B cell (primary cell): Measurements from ENCODE around the gene CENPO. TPM values are rescaled to one million over a fixed set of nuclear protein-coding genes. Genes with fewer than 3 reads are reported as not detected.

Source experiments
- ATAC-seq: fragments of 200-7000 bp; cut with Tn5 transposase; one replicate; pipeline ENCODE4 v1.10.0; 2021; ENCODE audit warnings: low read depth, mild to moderate bottlenecking, moderate number of reproducible peaks, moderate library complexity
- CTCF ChIA-PET: fragments of 350-600 bp; sonication (Branson Sonifier 250); formaldehyde crosslinking; loops from one replicate; lab custom pipeline; 2021; ENCODE audit warnings: antibody characterized with exemption, inconsistent platforms; lab: Charles Lee
- POLR2A ChIA-PET: fragments of 350-600 bp; sonication (Branson Sonifier 250); formaldehyde crosslinking; loops from one replicate; lab custom pipeline; 2021; ENCODE audit warnings: antibody characterized with exemption; lab: Charles Lee
- DNase-seq: peaks from one replicate; pipeline ENCODE4 v3.0.0; 2013
- H2AFZ ChIP-seq: 2 replicates; pipeline ENCODE4 v1.6.1; 2012; ENCODE audit warnings: mild to moderate bottlenecking, low read depth, low read length; ENCODE audit not compliant: insufficient read depth, poor library complexity, severe bottlenecking
- H3K27ac ChIP-seq, 2 donors: 1 replicate in 1 of 2; 2 replicates in 1 of 2; pipeline ENCODE4 v1.5.1; 2012 to 2013; ENCODE audit warnings: low read length in 2 of 2, mild to moderate bottlenecking in 2 of 2, moderate library complexity in 1 of 2
- H3K27me3 ChIP-seq, 4 experiments: fragments of 200-600 bp in 1 of 4; sonication (generic) in 1 of 4; replicated peaks in 1 of 4; 1 replicate in 2 of 4; 2 replicates in 2 of 4; pipeline versions ENCODE4 v1.6.1 to v1.7.0; 2013 to 2016; ENCODE audit warnings: low read length in 3 of 4, mild to moderate bottlenecking in 2 of 4, mixed read lengths in 1 of 4, moderate library complexity in 1 of 4; ENCODE audit not compliant: insufficient read depth in 4 of 4, control insufficient read depth in 3 of 4; ENCODE audit errors: control extremely low read depth in 1 of 4
- H3K36me3 ChIP-seq, 2 experiments: replicated peaks in 1 of 2; 1 replicate in 1 of 2; 2 replicates in 1 of 2; pipeline versions ENCODE4 v1.6.1 to v1.7.1; 2013; ENCODE audit warnings: low read length in 1 of 2; ENCODE audit not compliant: insufficient read depth in 2 of 2, control insufficient read depth in 1 of 2; ENCODE audit errors: control extremely low read depth in 1 of 2, extremely low read depth in 1 of 2
- H3K4me1 ChIP-seq, 2 donors: fragments of 200-600 bp in 1 of 2; sonication (generic) in 1 of 2; 1 replicate in 1 of 2; 2 replicates in 1 of 2; pipeline versions ENCODE4 v1.5.1 to v1.6.1; 2013 to 2017; ENCODE audit warnings: low read length in 2 of 2; ENCODE audit not compliant: control insufficient read depth in 2 of 2, insufficient read depth in 2 of 2
- H3K4me2 ChIP-seq: replicated peaks from 2 replicates; pipeline ENCODE3; 2012; ENCODE audit warnings: mild to moderate bottlenecking, low read depth, low read length; ENCODE audit not compliant: poor library complexity, severe bottlenecking
- H3K4me3 ChIP-seq, 5 experiments: fragments of 200-600 bp in 1 of 5; sonication (generic) in 1 of 5; 1 replicate in 3 of 5; 2 replicates in 2 of 5; pipeline versions ENCODE4 v1.5.1 to v1.7.0; 2011 to 2016; ENCODE audit warnings: low read length in 4 of 5, mild to moderate bottlenecking in 4 of 5, low read depth in 2 of 5, control low read depth in 1 of 5, moderate library complexity in 1 of 5; ENCODE audit not compliant: insufficient read depth in 1 of 5; ENCODE audit errors: control extremely low read depth in 1 of 5, extremely low read depth in 1 of 5
- H3K79me2 ChIP-seq: fragments of 200-600 bp; sonication (generic); one replicate; pipeline ENCODE4 v1.6.0; 2016; ENCODE audit warnings: low read length; ENCODE audit not compliant: control insufficient read depth, insufficient read depth
- H3K9ac ChIP-seq: fragments of 200-600 bp; sonication (generic); 2 replicates; pipeline ENCODE4 v1.6.1; 2017; ENCODE audit warnings: mild to moderate bottlenecking, low read length, moderate library complexity
- H3K9me3 ChIP-seq, 3 donors: one replicate each; pipeline versions ENCODE4 v1.6.1 to v1.7.1; 2013; ENCODE audit warnings: low read length in 2 of 3; ENCODE audit not compliant: control insufficient read depth in 2 of 3, insufficient read depth in 1 of 3; ENCODE audit errors: control extremely low read depth in 1 of 3
- H4K20me1 ChIP-seq: 2 replicates; pipeline ENCODE4 v1.6.0; 2012; ENCODE audit warnings: mild to moderate bottlenecking, low read length; ENCODE audit not compliant: insufficient read depth, control insufficient read depth, poor library complexity, severe bottlenecking
- H3K27ac Mint-ChIP-seq: one replicate; pipeline ENCODE4 v1.8.0; 2021; ENCODE audit warnings: mixed read lengths
- H3K27me3 Mint-ChIP-seq: one replicate; pipeline ENCODE4 v1.8.0; 2021; ENCODE audit warnings: mixed read lengths
- H3K4me1 Mint-ChIP-seq: one replicate; pipeline ENCODE4 v1.8.0; 2021; ENCODE audit warnings: mixed read lengths
- H3K4me3 Mint-ChIP-seq: one replicate; pipeline ENCODE4 v1.8.0; 2021; ENCODE audit warnings: mixed read lengths
- H3K9me3 Mint-ChIP-seq: one replicate; pipeline ENCODE4 v1.8.0; 2022; ENCODE audit warnings: mixed read lengths; ENCODE audit not compliant: insufficient read depth
- EZH2 ChIP-seq: IDR thresholded peaks from 2 replicates; pipeline ENCODE4 v1.6.1; 2012; ENCODE audit warnings: borderline replicate concordance, low read depth, mild to moderate bottlenecking, moderate library complexity, low read length; ENCODE audit not compliant: insufficient read depth, poor library complexity, severe bottlenecking
- WGBS: methylation state at CpG from one replicate; pipeline ENCODE4 v1.1.5; 2013; ENCODE audit warnings: missing lambda C conversion rate; ENCODE audit not compliant: insufficient coverage; 5-methylcytosine and 5-hydroxymethylcytosine counted together
- intact Hi-C: fragments of 100-400 bp; cut with micrococcal nuclease; formaldehyde crosslinking; loops from one replicate; pipeline ENCODE4 v1.10.0; 2022
- polyA plus RNA-seq: library from polyadenylated mRNA; depleted of rRNA; stranded (reverse); fragments of >200 nt; gene quantifications from 2 replicates; pipeline ENCODE4 v1.2.3, GENCODE V29; 2012
- total RNA-seq, 2 donors: library from RNA; stranded (reverse); fragments of 120-200 nt in 1 of 2; gene quantifications; 1 replicate in 1 of 2; 2 replicates in 1 of 2; pipeline versions ENCODE4 v1.2.3 to v1.2.4, GENCODE V29; 2013 to 2022
- TF ChIP-seq, protein P1 (sequence below): fragments of 200-600 bp; IDR thresholded peaks from one replicate; pipeline ENCODE4 v1.8.0; 2022; ENCODE audit warnings: antibody characterized with exemption, mild to moderate bottlenecking

CENPO gene
- total and polyA plus RNA-seq, 2 donors (not counting 1 experiment from before 2014, with no cell fraction given), result 4.5 to 10.4 TPM

DNA sequence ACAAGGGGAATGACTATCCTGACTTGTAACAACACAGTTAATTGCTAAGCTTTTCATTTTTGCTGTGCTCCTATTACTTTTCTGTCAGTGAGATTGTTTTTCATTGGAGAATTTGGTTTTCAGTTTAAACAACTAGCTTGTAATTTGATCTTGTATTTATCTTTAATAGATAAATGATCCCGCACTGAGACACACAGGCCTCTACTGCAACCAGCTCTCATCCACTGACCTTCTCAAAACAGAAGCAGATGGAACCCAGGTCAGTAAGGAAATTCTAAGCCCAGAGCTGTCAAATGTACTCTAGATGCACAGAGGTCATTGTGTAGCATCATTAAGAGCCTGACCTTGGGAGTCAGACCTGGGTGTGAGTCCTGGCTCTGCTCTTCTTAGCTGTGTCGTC lies 30.7 kb upstream of the CENPO start:
- POLR2A ChIA-PET, result no interaction called here
- H3K27ac Mint-ChIP-seq, result no peak overlapping the region

DNA sequence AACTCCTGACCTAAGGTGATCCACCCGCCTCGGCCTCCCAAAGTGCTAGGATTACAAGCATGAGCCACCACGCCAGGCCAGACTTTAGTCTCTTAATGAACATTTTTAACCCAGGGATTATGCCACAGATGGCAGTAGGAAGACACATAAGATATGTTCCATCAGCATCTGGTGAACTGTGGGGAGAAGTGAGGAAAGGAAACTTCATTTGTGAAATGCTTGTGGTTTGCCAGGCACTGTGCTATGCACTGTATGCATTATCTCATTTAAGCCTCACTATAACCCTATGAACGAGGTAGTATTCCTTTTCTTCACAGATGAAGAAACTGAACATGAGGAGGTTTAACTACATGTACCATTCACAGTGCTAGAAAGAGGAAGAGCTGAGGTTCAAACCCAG lies 29.4 kb upstream of the CENPO start:
- no peak overlapping the region for H3K9ac ChIP-seq
- ATAC-seq (no peak), DNase-seq (no peak)
- H3K27me3 ChIP-seq, result no peaks in the 10 kb centered on the region
- H3K9me3 Mint-ChIP-seq, result no peaks in the 10 kb centered on the region
- H3K4me3 Mint-ChIP-seq, result no peak overlapping the region
- no peaks in the 10 kb centered on the region for H3K9me3 ChIP-seq
- no peaks in the 10 kb centered on the region for H4K20me1 ChIP-seq
- CTCF ChIA-PET, result interaction anchor here (0.9 kb wide), 1 partner anchor 49 kb away, joined by 3 read pairs; no protein-coding TSS in a partner anchor
- no peak for TF ChIP-seq EZH2
- TF ChIP-seq, protein P1, sequence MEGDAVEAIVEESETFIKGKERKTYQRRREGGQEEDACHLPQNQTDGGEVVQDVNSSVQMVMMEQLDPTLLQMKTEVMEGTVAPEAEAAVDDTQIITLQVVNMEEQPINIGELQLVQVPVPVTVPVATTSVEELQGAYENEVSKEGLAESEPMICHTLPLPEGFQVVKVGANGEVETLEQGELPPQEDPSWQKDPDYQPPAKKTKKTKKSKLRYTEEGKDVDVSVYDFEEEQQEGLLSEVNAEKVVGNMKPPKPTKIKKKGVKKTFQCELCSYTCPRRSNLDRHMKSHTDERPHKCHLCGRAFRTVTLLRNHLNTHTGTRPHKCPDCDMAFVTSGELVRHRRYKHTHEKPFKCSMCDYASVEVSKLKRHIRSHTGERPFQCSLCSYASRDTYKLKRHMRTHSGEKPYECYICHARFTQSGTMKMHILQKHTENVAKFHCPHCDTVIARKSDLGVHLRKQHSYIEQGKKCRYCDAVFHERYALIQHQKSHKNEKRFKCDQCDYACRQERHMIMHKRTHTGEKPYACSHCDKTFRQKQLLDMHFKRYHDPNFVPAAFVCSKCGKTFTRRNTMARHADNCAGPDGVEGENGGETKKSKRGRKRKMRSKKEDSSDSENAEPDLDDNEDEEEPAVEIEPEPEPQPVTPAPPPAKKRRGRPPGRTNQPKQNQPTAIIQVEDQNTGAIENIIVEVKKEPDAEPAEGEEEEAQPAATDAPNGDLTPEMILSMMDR, result no peak
- H3K4me1 Mint-ChIP-seq, result no peaks in the 10 kb centered on the region
- H3K4me1 ChIP-seq, result no peaks in the 10 kb centered on the region
- H3K79me2 ChIP-seq, result no peaks in the 10 kb centered on the region
- H3K4me3 ChIP-seq, result no peak overlapping the region
- POLR2A ChIA-PET, result no interaction called here
- peaks cover 10 to 34% of the 10 kb centered on the region in 2 experiments for H3K36me3 ChIP-seq
- H3K27ac ChIP-seq, result no peak overlapping the region
- H3K27me3 Mint-ChIP-seq, result no peaks in the 10 kb centered on the region
- H3K4me2 ChIP-seq, result no peak overlapping the region
- H3K27ac Mint-ChIP-seq, result no peak overlapping the region
- 100% methylated on average over 1 of the region's 4 CpGs for WGBS
- intact Hi-C loops, result no loop called here
- no peak overlapping the region for H2AFZ ChIP-seq

More for the DNA sequence above, 30.7 kb upstream of the CENPO start:
- Histone ChIP-seq H3K4me3 (no peak overlapping the region), H3K79me2 (no peaks in the 10 kb centered on the region), H3K27me3 (no peaks in the 10 kb centered on the region), H3K27ac (no peak overlapping the region), H3K9me3 (no peaks in the 10 kb centered on the region), H3K4me2 (no peak overlapping the region), H3K4me1 (no peaks in the 10 kb centered on the region), H3K36me3 (peaks cover 8 to 31% of the 10 kb centered on the region in 2 experiments), H4K20me1 (no peaks in the 10 kb centered on the region), H3K9ac (no peak overlapping the region), H2AFZ (no peak overlapping the region)
- Mint-ChIP-seq H3K9me3 (no peaks in the 10 kb centered on the region), H3K4me3 (no peak overlapping the region), H3K4me1 (no peaks in the 10 kb centered on the region), H3K27me3 (no peaks in the 10 kb centered on the region)
- WGBS, result 83% methylated on average over 1 of the region's 2 CpGs
- ATAC-seq (no peak), DNase-seq (no peak)
- intact Hi-C loops, result no loop called here
- no peak for TF ChIP-seq EZH2
- TF ChIP-seq, protein P1, result no peak
- CTCF ChIA-PET, result no interaction called here
